Esophagus squamous epithelium (tissue), 4 donors: ENCODE results near the gene MYH14.

Experiments used
- CTCF ChIP-seq, 6 experiments: fragments of 450-650 bp in 4 of 6; fragments of 200-600 bp in 2 of 6; sonication (generic) in 2 of 6; IDR thresholded peaks; one replicate each; pipeline ENCODE4 v1.5.1; 2016 to 2019; ENCODE audit warnings: antibody characterized with exemption in 6 of 6, mild to moderate bottlenecking in 4 of 6, moderate library complexity in 4 of 6
- POLR2A ChIP-seq, 4 donors: fragments of 450-650 bp; IDR thresholded peaks; one replicate each; pipeline ENCODE4 v1.6.1; 2017; ENCODE audit warnings: antibody characterized with exemption in 4 of 4, mild to moderate bottlenecking in 4 of 4, moderate library complexity in 3 of 4

GRCh38 chr19:50196322-50196932 is 7.0 kb upstream of the MYH14 start:
- TF ChIP-seq CTCF (IDR thresholded peaks at IDR 0.05) (no peak), POLR2A (IDR thresholded peaks at IDR 0.05) (no peak)
